Type B pancreatic cell (in vitro differentiated cells): ENCODE results near the gene IQCF6. TPM values are rescaled to one million over a fixed set of nuclear protein-coding genes. Genes with fewer than 3 reads are reported as not detected.

Source experiments
- DNase-seq: peaks from one replicate; pipeline ENCODE4 v3.0.0; 2021; ENCODE audit warnings: mixed read lengths; ENCODE audit not compliant: unreplicated experiment; ENCODE audit errors: extremely low spot score
- H3K27ac Mint-ChIP-seq: 2 replicates; pipeline ENCODE4 v1.8.0; 2021; ENCODE audit warnings: mild to moderate bottlenecking, mixed read lengths
- H3K27me3 Mint-ChIP-seq: 2 replicates; pipeline ENCODE4 v1.8.0; 2021; ENCODE audit warnings: mixed read lengths
- H3K36me3 Mint-ChIP-seq: 2 replicates; pipeline ENCODE4 v1.8.0; 2021; ENCODE audit warnings: mixed read lengths
- H3K4me1 Mint-ChIP-seq: one replicate; pipeline ENCODE4 v1.8.0; 2021; ENCODE audit warnings: mixed read lengths; ENCODE audit not compliant: unreplicated experiment
- H3K4me3 Mint-ChIP-seq: 2 replicates; pipeline ENCODE4 v1.8.0; 2021; ENCODE audit warnings: mild to moderate bottlenecking, mixed read lengths
- H3K9me3 Mint-ChIP-seq: 2 replicates; pipeline ENCODE4 v1.8.0; 2021; ENCODE audit warnings: mixed read lengths
- CTCF ChIP-seq: fragments of 200-600 bp; sonication (generic); conservative IDR thresholded peaks from 2 replicates; pipeline ENCODE4 v1.5.0; 2021; ENCODE audit warnings: antibody characterized with exemption, mild to moderate bottlenecking
- total RNA-seq: library from RNA; stranded (reverse); gene quantifications from 2 replicates; pipeline ENCODE4 v1.2.1, GENCODE V29; 2021; ENCODE audit warnings: low replicate concordance

Gene IQCF6
- total RNA-seq, 1 donor from 2014 or later, result not detected

- TF ChIP-seq CTCF, result no peak
- Mint-ChIP-seq H3K4me3 (no peak overlapping the region), H3K9me3 (no peaks in the 10 kb centered on the region), H3K36me3 (no peaks in the 10 kb centered on the region), H3K27ac (no peak overlapping the region), H3K4me1 (no peaks in the 10 kb centered on the region), H3K27me3 (peaks cover 36% of the 10 kb centered on the region)
- no peak for DNase-seq
These were observed 44.5 kb downstream of the IQCF6 start for GRCh38 chr3:51734572-51734907.

GRCh38 chr3:51733859-51734571 lies 45.0 kb downstream of the IQCF6 start:
- no peak for DNase-seq
- TF ChIP-seq CTCF, result no peak
- no peaks in the 10 kb centered on the region for H3K4me1 Mint-ChIP-seq
- H3K4me3 Mint-ChIP-seq, result no peak overlapping the region
- no peak overlapping the region for H3K27ac Mint-ChIP-seq
- H3K27me3 Mint-ChIP-seq, result peaks cover 34% of the 10 kb centered on the region
- H3K9me3 Mint-ChIP-seq, result no peaks in the 10 kb centered on the region
- no peaks in the 10 kb centered on the region for H3K36me3 Mint-ChIP-seq

- TF ChIP-seq CTCF, result no peak
- Mint-ChIP-seq H3K4me3 (no peak overlapping the region), H3K4me1 (no peaks in the 10 kb centered on the region), H3K36me3 (no peaks in the 10 kb centered on the region), H3K27ac (no peak overlapping the region), H3K27me3 (peaks cover 10% of the 10 kb centered on the region), H3K9me3 (no peaks in the 10 kb centered on the region)
- no peak for DNase-seq
These were observed 49.9 kb downstream of the IQCF6 start for GRCh38 chr3:51729042-51729633.

Other genes starting within 250 kb of the IQCF6 start
- 29.0 and 37.6 TPM in 2 replicates for gene RAD54L2, start 240.5 kb downstream of the IQCF6 start, total RNA-seq
- gene TEX264, start 108.0 kb downstream of the IQCF6 start, total RNA-seq, result 43.8 and 50.0 TPM in 2 replicates
- gene GRM2, start 72.2 kb downstream of the IQCF6 start, total RNA-seq, result 0.29 and 0.58 TPM in 2 replicates
- gene IQCF2, start 82.4 kb upstream of the IQCF6 start, total RNA-seq, result not detected in 2 replicates
- gene IQCF5, start 96.4 kb upstream of the IQCF6 start, total RNA-seq, result not detected in 2 replicates
- gene IQCF1, start 124.1 kb upstream of the IQCF6 start, total RNA-seq, result not detected in 2 replicates
- gene RRP9, start 162.7 kb upstream of the IQCF6 start, total RNA-seq, result 22.7 and 30.0 TPM in 2 replicates
- gene PARP3, start 163.1 kb upstream of the IQCF6 start, total RNA-seq, result 4.2 and 6.6 TPM in 2 replicates
- gene GPR62, start 176.1 kb upstream of the IQCF6 start, total RNA-seq, result 0.17 TPM in 1 of 2 replicates, not detected in the other
- gene PCBP4, start 188.2 kb upstream of the IQCF6 start, total RNA-seq, result 74.8 and 91.9 TPM in 2 replicates
- gene ABHD14B, start 194.8 kb upstream of the IQCF6 start, total RNA-seq, result 22.1 and 27.2 TPM in 2 replicates
- gene ABHD14A, start 195.8 kb upstream of the IQCF6 start, total RNA-seq, result 12.2 and 16.6 TPM in 2 replicates
- gene ACY1, start 204.3 kb upstream of the IQCF6 start, total RNA-seq, result 54.2 and 55.9 TPM in 2 replicates
- 1,439 and 1,690 TPM in 2 replicates for gene RPL29, start 216.7 kb upstream of the IQCF6 start, total RNA-seq